Astrocyte (in vitro differentiated cells and primary cell): ENCODE data around the gene GPC2.

Experiments used
- EZH2 ChIP-seq: IDR thresholded peaks from 2 replicates; pipeline ENCODE4 v1.6.1; 2012; ENCODE audit warnings: mild to moderate bottlenecking, low read length, inconsistent platforms; ENCODE audit not compliant: insufficient read depth
- TF ChIP-seq, protein P1 (sequence below): IDR thresholded peaks from 2 replicates; pipeline ENCODE4 v1.5.1; 2011; ENCODE audit warnings: low read depth, mild to moderate bottlenecking, inconsistent platforms, low read length, moderate library complexity; ENCODE audit not compliant: insufficient read depth

DNA sequence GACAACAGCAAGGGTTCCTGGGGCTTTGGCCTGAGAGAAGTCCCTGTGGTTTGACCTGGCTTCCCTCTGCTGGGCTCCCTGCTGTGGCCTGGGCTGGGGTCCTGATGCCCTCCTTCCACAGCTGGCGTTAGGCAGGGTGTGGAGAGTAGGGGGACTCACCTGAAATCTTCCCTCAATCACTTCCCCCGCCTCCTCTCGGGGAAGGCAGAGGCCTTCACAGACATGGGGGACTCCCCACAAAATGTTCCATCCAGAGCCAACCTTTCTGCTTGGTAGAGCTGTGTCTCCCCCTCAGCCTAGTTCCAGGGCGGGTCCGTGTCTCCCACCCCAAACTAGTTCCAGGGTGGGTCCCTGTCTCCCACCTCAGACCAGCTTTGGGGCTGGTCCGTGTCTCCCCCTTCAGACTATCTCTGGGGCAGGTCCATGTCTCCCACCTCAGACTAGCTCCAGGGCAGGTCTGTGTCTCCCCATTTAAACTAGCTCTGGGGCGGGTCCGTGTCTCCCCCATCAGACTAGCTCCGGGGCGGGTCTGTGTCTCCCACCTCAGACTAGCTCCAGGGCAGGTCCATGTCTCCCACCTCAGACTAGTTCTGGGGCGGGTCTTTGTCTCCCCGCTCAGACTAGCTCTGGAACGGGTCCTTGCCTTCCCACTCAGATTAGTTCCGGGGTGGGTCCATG is 44.7 kb upstream of the GPC2 start:
- TF ChIP-seq, protein P1, sequence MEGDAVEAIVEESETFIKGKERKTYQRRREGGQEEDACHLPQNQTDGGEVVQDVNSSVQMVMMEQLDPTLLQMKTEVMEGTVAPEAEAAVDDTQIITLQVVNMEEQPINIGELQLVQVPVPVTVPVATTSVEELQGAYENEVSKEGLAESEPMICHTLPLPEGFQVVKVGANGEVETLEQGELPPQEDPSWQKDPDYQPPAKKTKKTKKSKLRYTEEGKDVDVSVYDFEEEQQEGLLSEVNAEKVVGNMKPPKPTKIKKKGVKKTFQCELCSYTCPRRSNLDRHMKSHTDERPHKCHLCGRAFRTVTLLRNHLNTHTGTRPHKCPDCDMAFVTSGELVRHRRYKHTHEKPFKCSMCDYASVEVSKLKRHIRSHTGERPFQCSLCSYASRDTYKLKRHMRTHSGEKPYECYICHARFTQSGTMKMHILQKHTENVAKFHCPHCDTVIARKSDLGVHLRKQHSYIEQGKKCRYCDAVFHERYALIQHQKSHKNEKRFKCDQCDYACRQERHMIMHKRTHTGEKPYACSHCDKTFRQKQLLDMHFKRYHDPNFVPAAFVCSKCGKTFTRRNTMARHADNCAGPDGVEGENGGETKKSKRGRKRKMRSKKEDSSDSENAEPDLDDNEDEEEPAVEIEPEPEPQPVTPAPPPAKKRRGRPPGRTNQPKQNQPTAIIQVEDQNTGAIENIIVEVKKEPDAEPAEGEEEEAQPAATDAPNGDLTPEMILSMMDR, result no peak
- TF ChIP-seq EZH2, result no peak
